DMS53 treated with DMSO at 0.1 percent for 48 hours (cell line): ENCODE measurements around the gene CRIP3.
"Not testable (repeated sequence)": the region's sequence is repeated elsewhere in the genome, so short reads cannot be mapped to it uniquely, and the experiment has no call there.

Experiments
- DNase-seq: peaks from one replicate; lab custom pipeline; 2025; ENCODE audit not compliant: unreplicated experiment; lab: John Stamatoyannopoulos, UW

Gene CRIP3

GRCh38 chr6:43307451-43308100, 1.1 kb downstream of the CRIP3 start:
- DNase-seq = no peak

DNA sequence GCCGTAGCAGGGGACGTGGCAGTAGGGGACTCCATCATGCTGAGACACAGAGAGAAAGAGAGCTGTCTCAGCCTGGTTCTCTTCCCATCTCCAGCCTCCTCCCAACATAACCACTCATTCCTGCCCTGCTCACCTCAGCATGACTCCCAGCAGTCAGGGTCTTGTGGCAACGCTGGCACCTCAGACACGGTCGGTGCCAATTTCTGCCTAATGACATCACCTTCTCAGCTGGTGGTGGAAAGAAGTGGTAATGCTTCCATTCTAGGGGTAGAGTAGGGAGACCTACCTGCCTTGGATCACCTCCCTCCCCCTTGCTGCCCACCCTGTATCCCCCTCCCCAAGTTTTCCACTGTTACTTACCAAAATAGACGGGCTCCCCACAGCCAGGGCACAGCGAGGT, 2.5 kb downstream of the CRIP3 start:
- DNase-seq = no peak

DNA sequence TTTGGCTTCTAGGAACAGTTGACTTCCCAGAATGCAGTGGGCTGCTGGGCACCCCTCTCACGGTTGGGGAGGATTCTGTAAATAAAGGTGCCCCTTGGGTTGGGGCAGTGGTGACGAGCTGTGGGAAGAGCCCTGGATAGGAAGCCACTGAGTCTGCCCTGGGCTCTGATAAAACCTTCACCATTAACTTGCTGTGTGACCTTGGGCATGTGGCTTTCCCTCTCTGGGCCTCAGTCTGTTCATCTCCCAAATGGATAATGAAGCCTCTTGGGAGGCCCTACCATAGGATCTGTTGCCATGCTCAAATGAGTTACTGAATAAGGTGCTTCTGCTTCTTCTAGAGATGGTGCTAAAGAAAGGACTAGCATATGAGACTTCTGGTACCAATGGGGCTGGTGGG, 3.7 kb downstream of the CRIP3 start:
- no peak for DNase-seq

GRCh38 chr6:43304361-43304760, 4.3 kb downstream of the CRIP3 start:
- no peak for DNase-seq

GRCh38 chr6:43303751-43304331, 4.8 kb downstream of the CRIP3 start:
- DNase-seq = no peak

DNA sequence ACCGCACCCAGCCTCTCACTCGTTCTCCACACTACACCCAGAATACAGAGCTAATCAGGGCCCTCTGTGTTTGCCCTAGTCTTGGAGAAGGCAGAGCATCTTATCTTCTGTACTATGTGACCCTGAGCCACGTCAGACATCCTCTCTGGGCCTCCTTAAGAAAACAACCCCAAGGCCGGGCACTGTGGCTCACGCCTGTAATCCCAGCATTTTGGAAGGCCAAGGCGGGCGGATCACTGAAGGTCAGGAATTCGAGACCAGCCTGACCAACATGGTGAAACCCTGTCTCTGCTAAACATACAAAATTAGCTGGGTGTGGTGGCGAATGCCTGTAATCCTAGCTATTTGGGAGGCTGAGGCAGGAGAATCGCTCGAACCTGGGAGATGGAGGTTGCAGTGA, 5.6 kb downstream of the CRIP3 start:
- not testable (repeated sequence) for DNase-seq

- no peak for DNase-seq
Observed at GRCh38 chr6:43302126-43302525, 6.5 kb downstream of the CRIP3 start.

- DNase-seq = no peak
Observed at GRCh38 chr6:43301081-43301870, 7.3 kb downstream of the CRIP3 start.

- no peak for DNase-seq
Observed at GRCh38 chr6:43299338-43300293, 9.0 kb downstream of the CRIP3 start.

DNA sequence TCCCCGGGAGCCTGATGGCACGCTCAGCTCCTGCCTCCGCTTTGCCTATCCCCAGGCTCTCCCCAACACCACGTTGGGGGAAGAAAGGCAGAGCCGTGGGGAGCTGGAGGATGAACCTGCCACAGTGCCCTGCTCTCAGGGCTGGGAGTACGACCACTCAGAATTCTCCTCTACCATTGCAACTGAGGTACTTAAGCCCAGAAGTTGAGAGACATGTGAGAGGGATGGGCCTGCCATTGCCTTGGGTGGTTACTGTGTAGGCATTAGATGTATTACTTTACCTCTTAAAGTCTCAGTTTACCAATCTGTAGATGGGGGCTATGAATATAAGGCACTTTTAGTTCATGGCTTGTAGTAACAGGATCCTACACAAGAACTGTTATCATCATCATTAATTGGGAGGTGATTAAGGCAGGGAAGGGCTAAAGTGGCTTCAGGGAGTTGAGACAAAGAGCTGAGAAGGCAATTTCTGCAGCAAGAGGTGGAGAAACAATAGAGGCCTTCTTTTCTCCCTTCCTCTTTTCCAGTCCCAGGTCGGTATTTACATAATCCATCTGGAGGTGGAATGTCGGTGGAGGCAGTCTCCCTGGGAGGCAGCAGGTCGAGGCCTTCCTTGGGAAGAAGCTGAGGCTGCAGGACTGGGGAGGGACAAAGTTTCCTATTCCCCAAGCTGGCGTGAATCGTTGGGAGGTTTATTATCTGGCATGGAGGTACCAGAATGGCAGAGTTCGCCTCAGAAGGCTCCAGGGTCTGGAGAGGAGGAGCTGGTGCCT, 9.9 kb downstream of the CRIP3 start:
- DNase-seq = no peak

DNA sequence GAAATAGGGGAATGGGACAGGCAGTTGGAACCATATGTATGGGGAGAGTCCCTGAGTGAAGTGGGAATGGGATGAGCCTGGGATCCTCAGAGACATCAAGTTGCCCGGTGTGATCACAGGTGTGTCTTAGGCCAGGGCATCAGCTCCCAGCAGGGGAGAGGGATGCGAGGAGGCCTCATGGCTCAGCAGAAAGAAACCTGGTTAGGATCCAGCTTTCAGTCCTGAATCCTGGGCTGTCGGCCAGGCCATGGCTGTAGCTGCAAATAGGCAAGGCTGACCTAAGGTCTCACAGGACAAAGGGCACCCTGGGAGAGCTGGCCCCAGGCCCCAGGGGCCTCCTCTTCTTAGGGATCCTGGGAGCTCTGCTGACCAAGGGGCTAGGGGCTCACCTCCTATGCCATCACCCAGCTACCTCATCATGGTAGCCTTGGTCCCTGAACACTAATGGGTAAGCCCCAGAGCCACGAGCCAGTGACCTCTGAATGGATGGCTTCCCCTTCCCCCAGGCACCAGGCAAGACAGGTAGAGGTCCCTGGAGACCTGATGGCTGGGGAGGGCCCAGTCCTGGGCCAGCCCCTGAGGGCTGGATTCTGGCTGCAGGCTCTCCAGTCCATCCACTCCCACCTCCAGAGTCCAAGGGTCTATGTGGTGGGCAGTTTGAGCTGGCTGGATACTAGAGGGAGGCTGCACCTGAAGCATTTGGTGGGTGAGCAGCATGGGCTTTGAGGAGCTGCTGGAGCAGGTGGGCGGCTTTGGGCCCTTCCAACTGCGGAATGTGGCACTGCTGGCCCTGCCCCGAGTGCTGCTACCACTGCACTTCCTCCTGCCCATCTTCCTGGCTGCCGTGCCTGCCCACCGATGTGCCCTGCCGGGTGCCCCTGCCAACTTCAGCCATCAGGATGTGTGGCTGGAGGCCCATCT, 10.7 kb downstream of the CRIP3 start, which contains the start of gene SLC22A7:
SLC22A7 (plus strand) TSS at position 617 of the 921 bp plus-strand sequence; CDS start at position 716, 99 bp downstream.
- DNase-seq = no peak

DNA sequence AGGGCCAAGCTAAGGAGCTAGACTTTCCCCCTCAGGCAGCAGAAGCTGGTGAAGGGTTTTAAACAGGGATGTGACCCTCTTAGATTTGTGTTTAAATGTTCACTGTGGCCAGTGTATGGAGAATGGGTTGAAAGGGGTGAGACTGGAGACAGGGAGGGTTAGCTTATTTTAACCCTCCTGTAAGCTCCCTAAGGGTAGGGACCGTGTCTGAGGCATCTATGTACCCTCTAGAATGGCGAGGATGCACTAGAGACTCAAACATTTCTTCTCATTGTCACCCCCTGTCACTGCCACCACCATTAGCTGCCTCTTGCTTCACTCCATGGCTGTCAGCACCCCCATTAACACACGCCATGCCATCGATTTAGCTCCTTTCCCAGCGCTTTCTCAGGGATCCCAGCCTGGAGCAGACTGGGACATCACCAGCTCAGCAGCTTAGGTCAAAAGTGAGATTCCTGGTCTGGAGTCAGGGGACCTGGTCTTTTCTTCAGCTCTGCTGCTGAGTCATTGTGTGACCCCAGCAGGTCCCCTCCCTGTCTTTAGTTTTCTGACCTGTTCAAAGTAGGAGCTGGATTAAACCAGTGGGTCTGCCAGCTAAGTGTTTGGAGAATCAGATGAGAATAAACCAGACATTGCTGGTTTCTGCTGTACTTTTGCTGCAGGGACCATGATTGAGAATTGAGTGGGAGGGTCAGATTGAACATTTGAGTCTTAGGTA, 11.7 kb downstream of the CRIP3 start:
- no peak for DNase-seq

GRCh38 chr6:43295456-43295855, 13.2 kb downstream of the CRIP3 start:
- DNase-seq = no peak

DNA sequence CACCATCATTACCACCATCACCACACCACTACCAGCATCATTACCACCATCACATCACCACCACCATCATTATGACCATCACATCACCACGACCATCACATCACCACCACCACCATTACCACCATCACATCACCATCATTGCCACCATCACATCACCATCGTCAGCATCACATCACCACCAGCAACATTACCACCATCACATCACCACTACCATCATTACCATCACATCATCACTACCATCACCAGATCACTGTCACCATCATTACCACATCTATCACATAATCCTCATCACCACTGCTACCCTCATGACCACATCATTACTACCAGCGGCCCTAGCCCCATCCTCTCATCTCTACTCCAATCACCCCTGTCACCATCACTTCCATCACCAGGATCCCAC, 14.1 kb downstream of the CRIP3 start:
- DNase-seq = no peak

GRCh38 chr6:43293698-43294097, 14.9 kb downstream of the CRIP3 start:
- no peak for DNase-seq

DNA sequence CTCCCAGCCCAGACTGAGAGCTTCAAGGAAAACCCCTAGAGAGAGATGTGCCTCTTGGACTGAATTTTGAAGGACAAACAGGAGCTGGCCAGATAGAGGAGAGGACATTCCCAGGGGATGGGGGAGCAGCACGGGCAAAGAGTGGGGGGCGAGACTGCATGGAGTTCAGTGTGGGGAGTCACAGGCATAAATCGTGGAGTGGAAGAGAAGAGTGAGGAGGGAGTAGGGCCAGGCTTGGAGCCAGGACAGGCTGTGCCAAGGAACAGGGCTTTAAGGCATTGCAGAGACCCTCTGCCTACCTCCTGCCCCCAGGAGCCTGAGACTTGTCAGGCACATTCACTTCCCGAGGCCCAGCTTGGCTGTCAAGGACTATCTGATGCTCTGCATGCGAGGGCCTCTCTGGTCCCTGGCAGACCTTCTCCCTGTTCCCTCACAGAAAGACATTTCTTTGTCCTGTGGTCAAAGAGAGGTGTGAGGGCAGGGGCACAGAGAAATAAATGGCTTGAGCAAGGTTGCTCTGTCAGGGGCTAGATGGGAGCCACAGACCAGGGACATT, 15.8 kb downstream of the CRIP3 start:
- DNase-seq = no peak

DNA sequence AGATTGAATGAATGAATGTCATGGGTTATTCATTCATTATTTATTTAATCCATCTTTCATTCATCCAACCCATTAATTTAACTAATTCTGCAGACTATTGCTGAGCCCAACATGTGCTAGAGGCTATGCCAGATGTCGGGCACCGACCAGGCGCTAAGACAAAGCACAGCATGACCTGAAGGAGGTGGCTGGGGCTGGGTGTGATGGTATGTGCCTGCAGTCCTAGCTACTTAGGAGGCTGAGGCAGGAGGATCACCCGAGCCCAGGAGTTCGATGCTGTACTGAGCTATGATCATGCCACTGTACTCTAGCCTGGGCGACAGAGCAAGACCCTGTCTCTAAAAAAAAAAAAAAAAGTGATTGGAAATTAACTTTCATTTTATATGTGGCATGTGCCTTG, 16.3 kb downstream of the CRIP3 start:
- DNase-seq = no peak

GRCh38 chr6:43291708-43292107, 16.9 kb downstream of the CRIP3 start:
- no peak for DNase-seq
